Esophagus mucosa (tissue), 1 donor: ENCODE measurements around the gene TK2. TPM values are rescaled to one million over a fixed set of nuclear protein-coding genes. Genes with fewer than 3 reads are reported as not detected.
A peak's percentile ranks its signal among the peaks of the same experiment; 100 is the strongest.

ENCODE experiments used
- ATAC-seq: fragments of 200-7000 bp; cut with Tn5 transposase; one replicate; pipeline ENCODE4 v1.9.1; 2020
- total RNA-seq: library from RNA; stranded (reverse); gene quantifications from one replicate; pipeline ENCODE4 v1.2.4, GENCODE V29; 2023
- donor health status: DM: yes; HTN: yes; CAD: no.

The TK2 gene
- total RNA-seq, 1 donor from 2014 or later: 8.5 TPM

GRCh38 chr16:66481943-66482390 is 68.0 kb downstream of the TK2 start:
- ATAC-seq: no peak

- ATAC-seq: no peak
Measured at GRCh38 chr16:66481081-66481942, 68.6 kb downstream of the TK2 start.

- peak; percentile 74 for ATAC-seq
Measured at GRCh38 chr16:66480265-66481080, 69.4 kb downstream of the TK2 start.

GRCh38 chr16:66479661-66480264 is 70.2 kb downstream of the TK2 start:
- ATAC-seq: no peak

DNA sequence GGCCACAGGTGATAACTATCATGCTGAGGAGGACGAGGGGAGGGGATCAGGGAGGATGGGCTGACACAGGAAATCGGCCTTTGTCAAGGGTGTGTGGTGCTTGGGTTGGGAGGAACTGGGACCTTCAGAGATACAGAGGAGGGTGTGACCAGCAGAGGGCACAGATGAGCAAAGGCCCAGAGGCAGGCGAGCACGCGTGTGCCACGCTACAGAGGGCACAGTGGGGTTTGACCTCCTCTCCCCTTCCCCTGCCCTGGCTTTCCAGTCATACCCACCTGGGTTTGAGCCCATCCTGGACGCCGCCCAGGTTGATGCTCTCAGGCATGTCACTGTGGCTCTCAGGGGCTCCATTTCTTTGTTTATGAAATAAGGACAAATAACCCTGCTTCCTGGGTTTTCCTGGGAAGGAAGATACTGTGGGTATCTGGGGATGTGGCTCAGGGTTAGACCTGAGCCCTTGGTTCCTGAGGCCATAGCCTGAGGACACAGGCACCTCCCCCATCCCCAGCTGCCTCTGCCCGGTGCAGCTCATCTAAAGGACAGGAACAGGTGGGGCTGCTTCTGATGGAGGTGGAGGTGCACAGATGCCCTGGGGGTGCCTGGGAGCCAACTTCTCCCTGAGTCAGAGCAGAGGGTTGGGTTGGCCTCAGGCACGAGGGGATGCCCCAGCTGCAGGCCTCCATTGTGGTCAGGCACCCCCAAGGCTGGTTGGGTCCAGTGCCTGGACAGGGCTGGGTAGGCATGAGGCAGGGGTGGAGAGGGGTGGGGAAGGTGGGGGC is 71.0 kb downstream of the TK2 start:
- ATAC-seq: peak; percentile 75

- no peak for ATAC-seq
Measured at GRCh38 chr16:66477028-66477515, 72.8 kb downstream of the TK2 start.

GRCh38 chr16:66476328-66477027 is 73.4 kb downstream of the TK2 start:
- no peak for ATAC-seq

DNA sequence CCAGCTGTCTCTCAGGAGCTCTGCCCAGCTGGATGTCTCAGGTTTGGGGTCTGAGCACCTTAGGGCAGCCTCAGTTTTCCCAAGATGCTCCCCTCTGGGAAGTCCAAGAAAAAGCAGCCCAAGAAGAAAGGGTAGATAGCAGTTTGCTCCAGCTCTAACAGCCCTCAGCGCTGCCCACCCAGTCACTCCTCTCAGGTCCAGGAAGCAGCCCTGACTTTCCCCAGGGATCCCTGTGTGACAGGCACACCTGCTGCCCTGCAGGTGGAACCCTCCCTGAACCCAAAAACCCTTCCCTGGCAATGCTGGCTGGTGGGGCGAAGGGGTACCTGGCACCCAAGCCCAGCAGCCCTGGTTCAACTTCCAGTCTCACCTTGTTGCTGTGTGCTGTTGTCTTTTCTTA is 74.7 kb downstream of the TK2 start:
- ATAC-seq: no peak

- no peak for ATAC-seq
Measured at GRCh38 chr16:66474750-66475199, 75.1 kb downstream of the TK2 start.

- no peak for ATAC-seq
Measured at GRCh38 chr16:66473654-66474519, 76.0 kb downstream of the TK2 start.

GRCh38 chr16:66473051-66473571 is 76.8 kb downstream of the TK2 start:
- ATAC-seq: no peak

- ATAC-seq: no peak
Measured at GRCh38 chr16:66471716-66472393, 78.1 kb downstream of the TK2 start.

- no peak for ATAC-seq
Measured at GRCh38 chr16:66471264-66471663, 78.7 kb downstream of the TK2 start.

GRCh38 chr16:66470556-66470955 is 79.4 kb downstream of the TK2 start:
- ATAC-seq: no peak

DNA sequence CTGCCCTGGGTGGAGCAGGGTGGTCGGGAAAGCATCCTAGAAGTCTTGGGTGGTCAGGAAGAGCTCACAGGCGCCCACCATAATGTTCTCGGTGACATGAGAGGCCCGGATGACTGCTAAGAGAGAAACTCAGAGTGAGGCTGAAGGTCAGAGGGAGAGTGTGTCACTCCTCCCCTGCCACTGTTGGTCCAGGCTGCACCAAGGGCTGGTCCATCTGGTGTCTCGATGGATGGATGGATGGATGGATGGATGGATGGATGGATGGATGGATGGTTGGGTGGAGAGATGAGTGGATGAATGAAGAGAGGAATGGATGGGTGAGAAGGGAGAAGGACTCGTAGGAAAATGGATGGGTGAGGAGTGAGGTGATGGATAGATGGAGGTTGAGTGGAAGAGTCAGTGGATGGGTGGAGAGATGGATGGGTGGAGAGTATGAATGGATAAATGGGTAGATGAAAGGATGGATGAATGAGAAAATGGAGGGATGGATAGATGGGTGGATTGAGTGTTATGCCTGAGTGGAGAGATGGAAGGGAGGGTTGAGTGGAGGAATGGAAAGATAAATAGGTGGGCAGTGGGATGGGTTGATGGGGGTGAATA is 79.9 kb downstream of the TK2 start:
- ATAC-seq: no peak

GRCh38 chr16:66469291-66469946 is 80.5 kb downstream of the TK2 start:
- no peak for ATAC-seq

DNA sequence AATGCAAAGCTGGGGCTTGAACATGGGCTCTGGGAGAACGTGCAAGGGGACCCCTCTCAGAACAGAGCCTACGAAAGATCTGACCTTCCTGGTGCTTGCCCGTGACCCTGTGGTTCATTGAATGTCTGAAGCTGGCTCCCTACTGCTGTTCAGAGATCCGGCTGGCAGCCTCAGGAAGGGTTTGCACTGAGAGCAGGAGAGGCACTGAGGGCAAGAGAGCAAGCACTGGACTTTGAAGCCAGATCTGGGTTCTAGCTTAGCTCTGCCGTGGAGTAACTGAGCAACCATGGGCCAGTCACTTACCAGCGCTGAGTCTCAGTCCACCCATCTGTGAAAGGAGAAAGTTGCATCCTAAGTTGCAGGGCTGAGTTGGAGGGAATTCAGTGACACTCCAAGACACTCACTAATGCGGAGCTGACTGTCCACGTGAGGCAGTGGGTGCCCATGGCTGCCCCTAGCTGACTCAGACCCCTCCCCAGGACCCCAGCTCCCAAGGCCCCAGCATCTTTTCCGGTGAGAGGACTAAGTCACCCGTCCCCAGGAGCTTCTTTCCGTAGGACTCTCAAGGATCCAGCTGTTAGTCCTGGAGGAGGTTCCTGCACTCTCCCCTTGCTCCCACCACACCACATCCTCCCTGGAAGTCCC is 81.5 kb downstream of the TK2 start:
- ATAC-seq: no peak

GRCh38 chr16:66467611-66468010 is 82.3 kb downstream of the TK2 start:
- ATAC-seq: no peak
